Thyroid gland (tissue), 4 donors: ENCODE results near the gene TCF12.

Source experiments
- POLR2A ChIP-seq, 2 donors: fragments of 450-650 bp; IDR thresholded peaks; one replicate each; pipeline ENCODE4 v1.6.1; 2017; ENCODE audit warnings: antibody characterized with exemption in 2 of 2, mild to moderate bottlenecking in 2 of 2, moderate library complexity in 1 of 2
- TF ChIP-seq, protein P1 (sequence below), 6 experiments: fragments of 200-600 bp in 3 of 6; fragments of 450-650 bp in 3 of 6; sonication (generic) in 3 of 6; IDR thresholded peaks; one replicate each; pipeline ENCODE4 v1.5.1; 2016 to 2019; ENCODE audit warnings: antibody characterized with exemption in 6 of 6, mild to moderate bottlenecking in 2 of 6, inconsistent platforms in 1 of 6, moderate library complexity in 1 of 6

DNA sequence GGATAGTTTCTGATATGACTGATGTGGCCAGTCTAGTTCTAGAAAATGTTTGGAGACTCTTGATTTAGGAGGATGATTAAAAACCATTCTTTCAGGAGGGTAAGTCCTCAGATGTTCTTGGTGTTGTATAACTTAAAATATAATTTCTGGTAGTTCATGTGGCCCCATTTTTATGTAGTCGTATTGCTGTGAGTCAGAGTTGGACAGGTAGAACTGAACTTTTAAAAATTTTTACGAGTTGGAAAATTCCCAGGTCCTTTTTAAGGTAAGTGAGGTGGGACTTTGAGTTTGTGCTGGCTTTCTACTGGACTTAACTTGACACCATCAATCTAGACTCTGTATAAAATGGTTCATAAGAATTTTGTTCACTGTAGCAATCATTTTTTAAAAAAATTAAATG is 92.3 kb downstream of the TCF12 start:
- TF ChIP-seq POLR2A (IDR thresholded peaks at IDR 0.05) = no peak
- TF ChIP-seq, protein P1, sequence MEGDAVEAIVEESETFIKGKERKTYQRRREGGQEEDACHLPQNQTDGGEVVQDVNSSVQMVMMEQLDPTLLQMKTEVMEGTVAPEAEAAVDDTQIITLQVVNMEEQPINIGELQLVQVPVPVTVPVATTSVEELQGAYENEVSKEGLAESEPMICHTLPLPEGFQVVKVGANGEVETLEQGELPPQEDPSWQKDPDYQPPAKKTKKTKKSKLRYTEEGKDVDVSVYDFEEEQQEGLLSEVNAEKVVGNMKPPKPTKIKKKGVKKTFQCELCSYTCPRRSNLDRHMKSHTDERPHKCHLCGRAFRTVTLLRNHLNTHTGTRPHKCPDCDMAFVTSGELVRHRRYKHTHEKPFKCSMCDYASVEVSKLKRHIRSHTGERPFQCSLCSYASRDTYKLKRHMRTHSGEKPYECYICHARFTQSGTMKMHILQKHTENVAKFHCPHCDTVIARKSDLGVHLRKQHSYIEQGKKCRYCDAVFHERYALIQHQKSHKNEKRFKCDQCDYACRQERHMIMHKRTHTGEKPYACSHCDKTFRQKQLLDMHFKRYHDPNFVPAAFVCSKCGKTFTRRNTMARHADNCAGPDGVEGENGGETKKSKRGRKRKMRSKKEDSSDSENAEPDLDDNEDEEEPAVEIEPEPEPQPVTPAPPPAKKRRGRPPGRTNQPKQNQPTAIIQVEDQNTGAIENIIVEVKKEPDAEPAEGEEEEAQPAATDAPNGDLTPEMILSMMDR (IDR thresholded peaks at IDR 0.05) = no peak
